HEK293 (cell line): Measurements from ENCODE around the gene KCTD2.
"Not testable (repeated sequence)": the region's sequence is repeated elsewhere in the genome, so short reads cannot be mapped to it uniquely, and the experiment has no call there.

Experiments
- CTCF ChIP-seq: fragments of 450-650 bp; formaldehyde crosslinking; IDR thresholded peaks from 2 replicates; pipeline ENCODE4 v1.5.1; 2016; ENCODE audit warnings: missing biosample characterization, missing genetic modification characterization
- PRDM6 ChIP-seq: fragments of 450-650 bp; formaldehyde crosslinking; IDR thresholded peaks from 2 replicates; pipeline ENCODE4 v1.5.1; 2017; ENCODE audit warnings: missing biosample characterization, missing genetic modification characterization
- ZBTB10 ChIP-seq: fragments of 450-650 bp; formaldehyde crosslinking; IDR thresholded peaks from 2 replicates; pipeline ENCODE4 v1.5.1; 2016; ENCODE audit warnings: missing biosample characterization, missing genetic modification characterization
- ZBTB20 ChIP-seq: fragments of 450-650 bp; formaldehyde crosslinking; IDR thresholded peaks from 2 replicates; pipeline ENCODE4 v1.5.1; 2016; ENCODE audit warnings: missing biosample characterization, missing genetic modification characterization
- ZNF426 ChIP-seq: fragments of 450-650 bp; formaldehyde crosslinking; IDR thresholded peaks from 2 replicates; pipeline ENCODE4 v1.5.1; 2017; ENCODE audit warnings: missing biosample characterization, missing genetic modification characterization, mild to moderate bottlenecking, inconsistent platforms, moderate library complexity
- ZNF548 ChIP-seq: fragments of 450-650 bp; formaldehyde crosslinking; IDR thresholded peaks from 2 replicates; pipeline ENCODE4 v1.5.1; 2016; ENCODE audit warnings: missing biosample characterization, missing genetic modification characterization

GRCh38 chr17:75006084-75006483 is 40.9 kb upstream of the KCTD2 start:
- TF ChIP-seq ZNF548, ZBTB10, ZNF426, ZBTB20, CTCF, PRDM6 (tag by site-specific recombination): not testable (repeated sequence)
